AG04449 (cell line): ENCODE data around the gene TUT1.

Experiments
- CTCF ChIA-PET: fragments of 350-600 bp; formaldehyde crosslinking; extraction: SDS; loops from one replicate; lab custom pipeline; 2021; ENCODE audit warnings: antibody characterized with exemption; lab: Yijun Ruan, JAX
- POLR2A ChIA-PET: fragments of 400-600, 350-600 bp; formaldehyde crosslinking; extraction: SDS; loops from one replicate; lab custom pipeline; 2020; ENCODE audit warnings: antibody characterized with exemption, inconsistent platforms; lab: Yijun Ruan, JAX
- DNase-seq: peaks from one replicate; pipeline ENCODE4 v3.0.0-alpha.2; 2010; ENCODE audit warnings: low read depth, low spot score
- H3K4me3 ChIP-seq: 2 replicates; pipeline ENCODE4 v1.5.1; 2011; ENCODE audit warnings: low read depth, mild to moderate bottlenecking, control low read depth, low read length
- CTCF ChIP-seq: IDR thresholded peaks from one replicate; pipeline ENCODE4 v1.5.1; 2011; ENCODE audit warnings: mild to moderate bottlenecking, moderate library complexity, low read length, control low read depth, inconsistent platforms; ENCODE audit not compliant: insufficient read depth; ENCODE audit errors: missing control alignments

Gene TUT1

GRCh38 chr11:62534779-62535545 lies 56.4 kb downstream of the TUT1 start:
- ChIA-PET CTCF (interaction anchor here (1.0 to 16.0 kb wide), 5 partner anchors 8 to 142 kb away, joined by 3 to 320 read pairs (median 7); partner anchors contain the start of gene SCGB1A1), POLR2A (interaction anchor here (0.7 to 1.8 kb wide), 4 partner anchors 12 to 92 kb away, joined by 3 to 4 read pairs (median 3); partner anchors contain the start of gene AHNAK)
- TF ChIP-seq CTCF: no peak
- DNase-seq: no peak
- H3K4me3 ChIP-seq: no peak overlapping the region

GRCh38 chr11:62532096-62532495 lies 59.2 kb downstream of the TUT1 start:
- ChIA-PET CTCF (interaction anchor here (0.7 to 1.7 kb wide), 2 partner anchors 10 to 107 kb away, joined by 3 to 6 read pairs; no protein-coding TSS in a partner anchor), POLR2A (no interaction called here)

More at GRCh38 chr11:62532096-62532495, 59.2 kb downstream of the TUT1 start:
- no peak for DNase-seq
- H3K4me3 ChIP-seq: no peak overlapping the region
- TF ChIP-seq CTCF: no peak
